Trophoblast cell (in vitro differentiated cells and primary cell): Measurements from ENCODE around the gene CDK2AP2.

Experiments used
- DNase-seq, 2 donors: peaks; one replicate each; pipeline ENCODE4 v3.0.0-alpha.2; 2016
- H2AFZ ChIP-seq: 2 replicates; pipeline ENCODE4 v1.6.1; 2013; ENCODE audit warnings: low read length, moderate library complexity, mild to moderate bottlenecking; ENCODE audit not compliant: insufficient read depth, poor library complexity
- H2AK5ac ChIP-seq: 2 replicates; pipeline ENCODE4 v1.6.1; 2013; ENCODE audit warnings: mild to moderate bottlenecking, low read length
- H2BK120ac ChIP-seq: 2 replicates; pipeline ENCODE4 v1.6.1; 2013; ENCODE audit warnings: low read length, mild to moderate bottlenecking, moderate library complexity; ENCODE audit not compliant: insufficient read depth, poor library complexity
- H2BK12ac ChIP-seq: 2 replicates; pipeline ENCODE4 v1.6.1; 2013; ENCODE audit warnings: mild to moderate bottlenecking, low read length, moderate library complexity
- H2BK5ac ChIP-seq: 2 replicates; pipeline ENCODE4 v1.6.1; 2013; ENCODE audit warnings: low read length, low read depth, moderate library complexity, mild to moderate bottlenecking; ENCODE audit not compliant: poor library complexity
- H3K14ac ChIP-seq: 2 replicates; pipeline ENCODE4 v1.6.1; 2013; ENCODE audit warnings: mild to moderate bottlenecking, low read length
- H3K18ac ChIP-seq: 2 replicates; pipeline ENCODE4 v1.6.1; 2013; ENCODE audit warnings: mild to moderate bottlenecking, low read length
- H3K23ac ChIP-seq: 2 replicates; pipeline ENCODE4 v1.6.1; 2013; ENCODE audit warnings: low read length
- H3K27ac ChIP-seq: 2 replicates; pipeline ENCODE4 v1.5.1; 2013; ENCODE audit warnings: low read depth, mild to moderate bottlenecking, inconsistent platforms, low read length, moderate library complexity
- H3K27me3 ChIP-seq: 2 replicates; pipeline ENCODE4 v1.6.1; 2013; ENCODE audit warnings: inconsistent platforms, mild to moderate bottlenecking, low read length, moderate library complexity; ENCODE audit not compliant: insufficient read depth
- H3K36me3 ChIP-seq, 2 experiments: 1 replicate in 1 of 2; 2 replicates in 1 of 2; pipeline ENCODE4 v1.6.1; 2013; ENCODE audit warnings: low read length in 2 of 2, mild to moderate bottlenecking in 2 of 2, moderate library complexity in 1 of 2; ENCODE audit not compliant: insufficient read depth in 2 of 2, control insufficient read depth in 1 of 2
- H3K4ac ChIP-seq: 2 replicates; pipeline ENCODE4 v1.6.1; 2013; ENCODE audit warnings: low read depth, mild to moderate bottlenecking, low read length, moderate library complexity
- H3K4me1 ChIP-seq, 2 experiments: 1 replicate in 1 of 2; 2 replicates in 1 of 2; pipeline ENCODE4 v1.6.1; 2013; ENCODE audit warnings: low read length in 2 of 2, mild to moderate bottlenecking in 2 of 2, moderate library complexity in 1 of 2; ENCODE audit not compliant: insufficient read depth in 2 of 2, control insufficient read depth in 1 of 2
- H3K4me2 ChIP-seq: 2 replicates; pipeline ENCODE4 v1.6.1; 2013; ENCODE audit warnings: inconsistent platforms, mild to moderate bottlenecking, low read length, moderate library complexity
- H3K4me3 ChIP-seq: 2 replicates; pipeline ENCODE4 v1.5.1; 2013; ENCODE audit warnings: mild to moderate bottlenecking, low read depth, low read length, inconsistent platforms
- H3K79me1 ChIP-seq: one replicate; pipeline ENCODE4 v1.6.1; 2013; ENCODE audit warnings: low read length
- H3K79me2 ChIP-seq: 2 replicates; pipeline ENCODE4 v1.6.1; 2013; ENCODE audit warnings: low read length, mild to moderate bottlenecking; ENCODE audit not compliant: control insufficient read depth, insufficient read depth, poor library complexity
- H3K9ac ChIP-seq: 2 replicates; pipeline ENCODE4 v1.6.1; 2013; ENCODE audit warnings: mild to moderate bottlenecking, low read length
- H3K9me3 ChIP-seq: 2 replicates; pipeline ENCODE4 v1.6.1; 2013; ENCODE audit warnings: low read depth, mild to moderate bottlenecking, control low read depth, inconsistent platforms, low read length; ENCODE audit not compliant: insufficient read depth
- H4K12ac ChIP-seq: 2 replicates; pipeline ENCODE4 v1.6.1; 2013; ENCODE audit warnings: low read depth, mild to moderate bottlenecking, low read length, moderate library complexity
- H4K8ac ChIP-seq: 2 replicates; pipeline ENCODE4 v1.6.1; 2013; ENCODE audit warnings: low read depth, mild to moderate bottlenecking, low read length, moderate library complexity
- H4K91ac ChIP-seq: one replicate; pipeline ENCODE4 v1.6.1; 2013; ENCODE audit warnings: low read depth, mild to moderate bottlenecking, low read length, moderate library complexity
- WGBS: extraction: QIAGEN DNeasy Blood & Tissue Kit; methylation state at CpG from one replicate; pipeline ENCODE4 v1.1.7; 2013; ENCODE audit warnings: missing lambda C conversion rate; ENCODE audit not compliant: insufficient read length, insufficient coverage; ENCODE audit errors: extremely low coverage; 5-methylcytosine and 5-hydroxymethylcytosine counted together

Gene CDK2AP2

GRCh38 chr11:67543585-67543984 lies 35.6 kb upstream of the CDK2AP2 start:
- no CpG with 5 or more reads among the region's 2 CpGs for WGBS
- DNase-seq, result no peak
- Histone ChIP-seq H2AK5ac (no peak overlapping the region), H3K4me2 (no peak overlapping the region), H3K18ac (no peak overlapping the region), H3K4me3 (no peak overlapping the region), H2BK5ac (no peak overlapping the region), H3K79me1 (no peaks in the 10 kb centered on the region), H2BK120ac (no peak overlapping the region), H3K4me1 (no peaks in the 10 kb centered on the region), H3K27me3 (no peaks in the 10 kb centered on the region), H3K23ac (no peak overlapping the region), H3K9me3 (peaks cover 2% of the 10 kb centered on the region), H3K14ac (no peak overlapping the region), H2BK12ac (no peak overlapping the region), H3K4ac (no peak overlapping the region), H4K91ac (no peak overlapping the region), H4K12ac (no peak overlapping the region), H4K8ac (no peak overlapping the region), H2AFZ (no peak overlapping the region), H3K9ac (no peak overlapping the region), H3K36me3 (no peaks in the 10 kb centered on the region), H3K27ac (no peak overlapping the region), H3K79me2 (no peaks in the 10 kb centered on the region)

GRCh38 chr11:67542971-67543370 lies 35.0 kb upstream of the CDK2AP2 start:
- no peaks in the 10 kb centered on the region for H3K79me2 ChIP-seq
- no peaks in the 10 kb centered on the region for H3K4me1 ChIP-seq
- no peak overlapping the region for H3K9ac ChIP-seq
- H2AK5ac ChIP-seq, result no peak overlapping the region
- no peak overlapping the region for H3K4ac ChIP-seq
- H4K8ac ChIP-seq, result no peak overlapping the region
- peaks cover 2% of the 10 kb centered on the region for H3K9me3 ChIP-seq
- H3K18ac ChIP-seq, result no peak overlapping the region
- H3K14ac ChIP-seq, result no peak overlapping the region
- WGBS, result no CpG with 5 or more reads among the region's 7 CpGs
- no peak overlapping the region for H4K12ac ChIP-seq
- DNase-seq, result no peak
- no peak overlapping the region for H2AFZ ChIP-seq
- H2BK5ac ChIP-seq, result no peak overlapping the region
- H3K36me3 ChIP-seq, result no peaks in the 10 kb centered on the region
- H3K27ac ChIP-seq, result no peak overlapping the region
- H3K79me1 ChIP-seq, result no peaks in the 10 kb centered on the region
- no peak overlapping the region for H4K91ac ChIP-seq
- H2BK120ac ChIP-seq, result no peak overlapping the region
- no peak overlapping the region for H3K23ac ChIP-seq
- H3K27me3 ChIP-seq, result no peaks in the 10 kb centered on the region
- H3K4me3 ChIP-seq, result no peak overlapping the region
- H3K4me2 ChIP-seq, result no peak overlapping the region
- H2BK12ac ChIP-seq, result no peak overlapping the region

GRCh38 chr11:67542169-67542568 lies 34.2 kb upstream of the CDK2AP2 start:
- H3K79me2 ChIP-seq, result no peaks in the 10 kb centered on the region
- no peak overlapping the region for H2AFZ ChIP-seq
- no peak for DNase-seq
- no peak overlapping the region for H3K4ac ChIP-seq
- no peak overlapping the region for H3K4me2 ChIP-seq
- peaks cover 2% of the 10 kb centered on the region for H3K9me3 ChIP-seq
- H2BK12ac ChIP-seq, result no peak overlapping the region
- no peak overlapping the region for H4K12ac ChIP-seq
- no peaks in the 10 kb centered on the region for H3K79me1 ChIP-seq
- no peak overlapping the region for H4K8ac ChIP-seq
- no peaks in the 10 kb centered on the region for H3K36me3 ChIP-seq
- H2AK5ac ChIP-seq, result no peak overlapping the region
- no peak overlapping the region for H4K91ac ChIP-seq
- H3K9ac ChIP-seq, result no peak overlapping the region
- H3K23ac ChIP-seq, result no peak overlapping the region
- no CpG with 5 or more reads among the region's 3 CpGs for WGBS
- H2BK120ac ChIP-seq, result no peak overlapping the region
- no peaks in the 10 kb centered on the region for H3K4me1 ChIP-seq
- no peak overlapping the region for H2BK5ac ChIP-seq
- no peak overlapping the region for H3K18ac ChIP-seq
- no peak overlapping the region for H3K4me3 ChIP-seq
- H3K27ac ChIP-seq, result no peak overlapping the region
- H3K27me3 ChIP-seq, result no peaks in the 10 kb centered on the region
- H3K14ac ChIP-seq, result no peak overlapping the region

GRCh38 chr11:67541198-67541597 lies 33.2 kb upstream of the CDK2AP2 start:
- no peak overlapping the region for H3K9ac ChIP-seq
- no peak overlapping the region for H2AK5ac ChIP-seq
- H3K14ac ChIP-seq, result no peak overlapping the region
- H3K9me3 ChIP-seq, result peaks cover 2% of the 10 kb centered on the region
- no peaks in the 10 kb centered on the region for H3K79me1 ChIP-seq
- H3K4me2 ChIP-seq, result no peak overlapping the region
- no peak overlapping the region for H2BK120ac ChIP-seq
- DNase-seq, result no peak
- H3K27me3 ChIP-seq, result no peaks in the 10 kb centered on the region
- no CpG with 5 or more reads among the region's 6 CpGs for WGBS
- H4K91ac ChIP-seq, result no peak overlapping the region
- no peaks in the 10 kb centered on the region for H3K36me3 ChIP-seq
- no peak overlapping the region for H3K27ac ChIP-seq
- H2BK12ac ChIP-seq, result no peak overlapping the region
- no peak overlapping the region for H3K4ac ChIP-seq
- no peaks in the 10 kb centered on the region for H3K79me2 ChIP-seq
- H4K12ac ChIP-seq, result no peak overlapping the region
- H3K4me1 ChIP-seq, result no peaks in the 10 kb centered on the region
- no peak overlapping the region for H2BK5ac ChIP-seq
- H4K8ac ChIP-seq, result no peak overlapping the region
- no peak overlapping the region for H2AFZ ChIP-seq
- H3K18ac ChIP-seq, result no peak overlapping the region
- no peak overlapping the region for H3K23ac ChIP-seq
- H3K4me3 ChIP-seq, result no peak overlapping the region
